Renal pelvis (tissue), 4 donors: Measurements from ENCODE around the gene OTOG. TPM values are rescaled to one million over a fixed set of nuclear protein-coding genes. Genes with fewer than 3 reads are reported as not detected.

Source experiments
- DNase-seq: peaks from one replicate; pipeline ENCODE4 v3.0.0-alpha.2; 2013
- polyA plus RNA-seq, 3 donors: library from polyadenylated mRNA; unstranded; fragments of 120-200 nt; gene quantifications; one replicate each; pipeline ENCODE4 v1.2.1, GENCODE V29; 2013; ENCODE audit not compliant: insufficient read length in 3 of 3

Gene OTOG
- polyA plus RNA-seq, 3 donors: 0.13 to 0.66 (median 0.59) TPM

DNA sequence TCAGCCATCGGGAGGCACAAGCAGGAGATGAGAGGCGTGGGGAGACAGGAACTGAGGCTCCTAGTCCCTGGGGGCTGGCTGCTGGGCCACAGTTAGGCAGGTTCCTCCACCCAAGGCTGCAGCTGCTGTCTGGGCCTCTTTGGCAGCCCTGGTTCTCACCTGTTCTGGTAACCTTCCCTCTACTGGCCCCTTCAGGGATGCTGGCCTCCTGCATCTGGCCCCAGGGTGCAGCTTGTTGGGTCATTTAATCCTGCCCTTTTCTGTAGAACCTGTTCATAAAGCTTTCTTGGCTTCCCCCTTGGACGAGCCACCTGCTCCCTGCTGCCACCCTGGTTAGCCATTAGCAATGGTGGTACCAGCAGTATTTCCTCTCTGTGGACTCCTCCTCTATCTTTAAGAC lies 8.3 kb upstream of the OTOG start:
- no peak for DNase-seq

DNA sequence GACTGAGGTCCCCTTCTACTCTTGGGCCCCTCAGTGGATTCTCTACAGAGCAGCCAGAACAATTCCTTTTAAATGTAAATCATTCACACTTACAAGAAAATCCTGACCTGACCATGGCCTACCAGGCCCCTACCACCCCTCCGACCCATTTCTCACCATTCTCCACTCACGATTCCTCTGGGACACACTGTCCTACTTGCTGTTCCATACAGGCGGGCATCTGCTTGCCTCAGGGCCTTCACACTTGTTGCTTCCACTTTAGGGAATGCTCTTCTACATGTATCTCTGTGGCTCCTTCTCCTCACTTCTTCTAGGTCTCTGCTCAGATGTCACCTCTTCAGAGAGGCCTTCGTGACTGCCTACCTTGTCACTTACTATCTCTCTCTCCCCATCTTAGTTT lies 6.3 kb upstream of the OTOG start:
- no peak for DNase-seq

DNA sequence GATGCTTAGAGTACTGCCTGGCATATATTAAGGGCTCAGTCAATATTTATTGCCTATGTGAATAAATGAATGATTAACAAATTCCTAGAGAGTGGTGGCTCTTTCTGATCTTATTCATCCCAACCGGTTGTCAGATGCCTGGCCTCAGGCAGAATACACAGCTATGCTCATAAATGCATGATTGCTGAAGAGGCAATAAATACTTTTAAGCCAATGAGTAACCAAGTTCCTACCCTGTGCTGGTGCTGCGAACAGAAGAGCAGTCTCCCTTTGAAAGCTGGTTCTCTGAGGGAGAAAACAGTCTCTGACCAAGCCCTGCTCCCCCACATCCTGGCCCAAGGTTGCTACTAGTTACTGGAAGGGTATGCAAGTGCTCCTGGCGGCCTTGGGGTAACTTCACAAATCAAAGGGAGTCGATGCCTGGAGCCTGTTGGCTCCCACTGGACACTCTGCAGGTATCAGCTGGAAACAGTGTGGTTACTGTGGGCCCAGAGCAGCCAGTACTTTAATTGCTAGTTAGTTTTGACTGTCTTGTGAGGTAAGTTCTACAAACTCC lies 5.7 kb upstream of the OTOG start:
- no peak for DNase-seq

DNA sequence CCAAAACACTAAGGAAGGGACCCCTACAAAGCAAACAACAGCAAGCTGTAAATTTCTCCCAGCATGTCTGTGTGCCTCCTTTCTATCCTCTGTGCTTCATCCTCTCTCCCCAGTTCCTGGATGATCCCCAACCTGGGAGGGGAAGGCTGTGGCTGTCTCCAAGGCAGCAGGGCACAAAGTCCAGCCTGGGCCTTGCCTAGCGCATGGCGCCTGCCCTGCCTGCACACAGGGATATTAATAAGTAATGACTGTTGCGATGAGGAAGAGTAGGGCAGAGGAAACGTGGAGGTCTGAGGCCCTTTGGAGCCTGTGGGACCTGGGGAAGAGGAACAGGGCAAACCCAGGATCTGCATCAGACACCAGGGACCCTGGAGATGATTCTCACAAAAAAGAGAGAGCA lies 4.8 kb upstream of the OTOG start:
- DNase-seq: no peak

DNA sequence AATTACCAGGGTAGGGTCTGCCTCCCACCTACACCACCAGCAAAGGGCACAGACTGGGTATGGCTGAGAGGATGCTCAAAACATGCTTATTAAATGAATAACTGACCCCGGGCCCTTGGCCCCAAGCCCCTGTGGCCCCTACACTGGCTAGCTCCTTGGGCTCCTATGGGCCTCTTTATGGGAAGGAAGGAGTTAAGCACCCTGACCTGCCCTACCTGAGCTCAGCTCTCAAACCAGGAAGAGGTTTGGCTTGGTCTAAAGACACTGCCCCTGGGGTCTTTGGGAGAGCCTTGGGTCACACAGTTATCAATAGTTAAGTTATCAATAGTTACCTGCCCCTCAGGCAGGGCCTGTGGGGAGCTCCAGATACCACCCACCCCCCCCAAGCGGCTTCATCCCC lies 4.0 kb upstream of the OTOG start:
- DNase-seq: no peak

DNA sequence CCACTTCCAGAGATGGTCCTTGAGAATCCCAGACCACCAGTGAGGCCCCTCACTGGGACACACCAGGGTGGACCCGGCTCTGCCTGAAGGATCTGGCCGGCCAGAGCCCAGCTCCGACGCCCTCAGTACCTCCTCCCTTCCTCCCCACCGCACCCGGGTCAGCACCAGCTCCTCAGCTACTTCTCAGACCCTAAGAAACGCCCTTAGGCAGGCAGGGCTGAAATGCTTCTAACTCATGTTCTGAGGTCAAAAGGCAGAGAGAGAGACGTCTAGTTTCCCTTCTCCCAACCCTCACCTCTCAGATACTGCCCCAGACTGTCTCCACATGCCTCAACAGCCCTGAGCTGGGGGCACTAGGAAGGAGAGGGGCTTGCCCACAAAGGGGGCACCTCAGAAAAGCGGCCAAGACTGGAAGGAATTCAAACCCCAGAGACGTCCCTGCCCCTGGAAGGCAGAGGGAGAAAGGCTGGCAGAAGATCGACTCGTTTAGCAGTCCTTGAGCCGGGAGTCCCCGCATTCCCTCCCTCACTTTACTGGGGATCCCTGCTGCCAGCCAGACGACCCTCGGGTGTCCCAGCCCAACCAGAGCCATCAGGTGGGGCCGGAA lies 3.4 kb upstream of the OTOG start:
- no peak for DNase-seq

DNA sequence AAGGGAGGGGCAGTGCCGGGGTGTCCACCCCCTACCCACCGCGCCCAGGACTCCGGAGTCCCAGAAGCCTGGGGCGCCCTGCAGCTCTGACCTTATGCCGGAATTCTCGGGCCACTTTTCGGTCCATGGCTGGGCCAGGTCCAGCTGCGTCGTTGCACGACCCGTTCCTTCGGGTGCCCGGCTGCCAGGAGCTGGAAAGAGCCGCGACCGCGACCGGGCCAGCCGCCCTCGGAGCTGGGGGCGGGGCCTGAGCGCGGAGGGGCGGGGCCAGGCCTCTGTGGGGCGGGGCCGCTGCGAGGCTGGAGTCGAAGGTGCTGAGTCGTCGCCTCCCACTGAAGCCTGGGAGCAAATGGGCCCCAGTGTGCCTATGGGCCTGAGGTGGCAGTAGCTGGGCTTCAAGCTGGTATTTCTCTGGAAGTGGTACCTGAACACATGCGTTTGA lies 2.9 kb upstream of the OTOG start, which contains the start of gene USH1C:
TSS of gene USH1C (minus strand) at position 236 of the 442 bp plus-strand sequence. CDS start at position 127, 109 bp downstream.
- DNase-seq: no peak

DNA sequence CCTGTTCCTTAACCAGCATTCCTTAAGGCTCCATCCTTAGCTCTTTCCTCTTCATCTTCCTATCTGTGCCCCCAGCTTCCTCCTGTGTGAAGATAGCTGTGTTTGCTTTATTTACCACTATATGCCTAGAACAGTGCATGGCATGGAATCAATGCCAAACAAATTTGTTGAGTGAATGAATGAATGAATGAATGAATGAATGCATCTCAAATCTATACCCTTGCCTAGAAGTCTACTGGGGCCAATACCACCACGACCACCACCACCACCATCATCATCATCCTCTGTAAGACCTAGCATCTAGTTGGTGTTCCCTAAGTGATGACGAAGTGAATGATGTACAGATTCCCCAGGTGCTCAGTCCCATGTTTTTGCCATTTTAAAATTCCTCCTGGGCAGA lies 819 bp upstream of the OTOG start:
- DNase-seq: no peak

DNA sequence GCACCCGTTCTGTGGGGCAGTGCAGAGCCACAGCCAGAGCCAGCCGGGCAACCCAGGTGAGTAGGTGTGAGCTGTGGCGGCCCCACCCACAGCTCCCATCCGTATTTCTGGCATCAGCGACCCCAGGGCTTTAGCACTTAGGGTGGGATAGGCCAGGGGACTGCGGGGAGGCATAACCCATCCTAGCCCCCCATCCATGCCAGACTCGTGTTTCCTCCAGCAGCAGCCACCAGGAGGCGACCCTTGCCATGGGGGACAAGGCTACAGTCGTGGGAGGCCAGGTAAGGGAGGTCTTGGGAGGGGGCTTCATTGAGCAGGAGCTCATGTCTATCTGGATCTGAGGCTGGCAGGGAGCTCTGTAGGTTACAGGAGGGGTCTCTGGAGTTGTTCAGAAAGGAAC lies 873 bp downstream of the OTOG start:
- no peak for DNase-seq

DNA sequence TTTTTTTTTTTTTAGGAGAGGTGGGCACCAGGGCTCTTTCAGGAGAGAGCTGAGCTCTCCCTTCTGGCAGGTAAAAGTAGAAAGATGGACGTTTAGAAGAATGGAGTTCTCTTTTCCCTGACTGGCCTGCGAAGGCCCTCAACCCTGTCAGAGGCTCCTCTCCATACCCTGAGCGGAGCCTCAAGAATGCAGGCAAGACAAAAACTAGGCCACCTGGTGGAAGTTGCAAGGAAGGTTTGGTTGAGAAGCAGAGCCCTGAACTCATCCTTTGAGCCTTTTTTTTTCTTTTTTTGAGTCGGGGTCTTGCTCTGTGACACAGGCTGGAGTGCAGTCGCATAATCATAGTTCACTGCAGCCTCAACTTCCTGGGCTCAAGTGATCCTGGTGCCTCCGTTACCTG lies 1.4 kb downstream of the OTOG start:
- DNase-seq: no peak

DNA sequence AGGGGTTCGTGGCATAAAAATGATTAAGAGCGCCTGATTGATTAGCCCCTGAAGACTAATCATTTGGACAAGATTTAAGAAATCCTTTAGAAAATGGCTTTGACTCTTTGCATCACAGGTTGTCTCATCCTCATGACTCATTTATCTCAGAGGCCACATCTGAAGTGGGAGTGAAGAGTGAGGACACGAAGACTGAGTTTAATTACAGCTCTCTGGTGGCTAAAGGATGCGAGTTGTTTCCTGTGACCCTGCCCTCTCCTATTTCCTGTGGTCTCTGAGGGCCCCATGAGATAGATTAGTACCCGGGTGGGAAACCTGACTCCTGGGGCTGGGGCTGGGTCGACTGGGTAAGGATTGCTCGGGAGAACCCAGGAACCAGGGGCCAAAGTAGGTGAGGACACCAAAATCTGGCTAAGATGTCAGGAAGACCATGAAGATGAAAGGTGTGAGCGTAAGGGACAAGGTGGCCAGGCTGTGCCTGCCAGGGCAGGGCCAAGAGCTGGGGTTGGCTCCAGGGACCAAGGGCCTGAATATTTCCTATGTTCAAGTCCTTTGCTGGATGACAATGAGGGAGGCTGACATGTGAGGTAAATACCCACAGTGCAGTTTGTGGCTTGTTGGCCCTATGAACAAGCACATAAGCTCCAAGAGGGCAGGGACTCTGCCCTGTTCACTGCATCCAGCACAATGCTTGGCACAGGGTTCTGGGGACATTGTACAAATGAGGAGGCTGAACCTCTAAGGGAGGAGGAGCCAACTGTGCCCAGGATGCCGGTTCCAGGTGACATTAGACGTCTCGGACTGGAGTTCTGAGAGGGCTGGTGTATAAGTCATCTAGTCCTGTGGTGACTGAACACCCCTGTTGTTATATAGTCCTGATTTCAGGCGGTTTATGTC lies 3.6 kb downstream of the OTOG start:
- DNase-seq: no peak

DNA sequence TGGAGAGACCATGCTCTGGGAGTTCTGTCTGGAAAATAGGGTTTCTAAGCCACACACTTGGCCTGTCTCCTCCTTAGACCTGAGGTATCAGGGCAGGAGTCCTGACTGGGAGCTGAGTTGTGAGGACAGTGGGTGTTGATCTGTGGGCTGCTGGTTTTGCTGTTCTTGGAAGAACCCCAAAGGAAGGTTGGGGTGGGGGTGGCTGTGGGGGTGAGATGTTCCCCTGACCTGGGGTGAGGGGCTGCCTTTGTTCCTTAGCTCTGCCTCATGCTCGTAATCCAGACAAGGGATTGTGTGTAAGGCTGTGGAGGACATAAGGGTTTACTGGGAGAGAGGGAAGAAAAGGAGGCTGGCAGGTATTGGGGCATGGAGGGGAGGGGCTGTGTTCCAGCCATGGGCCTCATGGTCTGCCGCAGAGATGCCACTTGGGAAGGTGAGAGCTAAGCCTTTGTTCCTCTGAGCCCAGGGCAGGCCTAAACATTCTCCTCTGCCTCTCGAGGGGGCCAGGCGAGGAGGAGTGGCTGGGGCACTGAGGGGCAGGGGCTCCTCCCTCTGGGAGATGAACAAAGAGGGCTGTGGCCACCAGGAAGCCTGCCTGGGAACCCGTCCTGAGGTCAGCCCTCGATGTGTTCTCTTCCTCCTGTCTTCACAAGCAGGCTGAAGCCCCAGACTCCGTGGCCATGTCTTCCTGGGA lies 4.4 kb downstream of the OTOG start:
- no peak for DNase-seq

DNA sequence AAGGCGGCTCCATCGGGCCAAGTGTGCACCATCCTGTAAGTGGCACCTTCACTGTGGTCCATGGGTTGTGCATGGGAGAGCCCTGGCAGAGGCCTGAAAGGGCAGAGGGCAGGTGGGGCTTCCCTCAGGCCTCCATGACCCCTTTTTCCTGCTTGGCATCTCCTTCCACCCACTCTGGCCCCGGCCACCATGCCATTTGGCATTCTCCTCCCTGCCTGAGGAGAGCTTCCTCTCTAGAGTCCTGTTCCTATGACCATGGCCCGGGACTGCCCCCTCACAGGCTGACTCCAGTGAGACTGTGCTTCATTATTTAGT lies 4.9 kb downstream of the OTOG start:
- DNase-seq: no peak

DNA sequence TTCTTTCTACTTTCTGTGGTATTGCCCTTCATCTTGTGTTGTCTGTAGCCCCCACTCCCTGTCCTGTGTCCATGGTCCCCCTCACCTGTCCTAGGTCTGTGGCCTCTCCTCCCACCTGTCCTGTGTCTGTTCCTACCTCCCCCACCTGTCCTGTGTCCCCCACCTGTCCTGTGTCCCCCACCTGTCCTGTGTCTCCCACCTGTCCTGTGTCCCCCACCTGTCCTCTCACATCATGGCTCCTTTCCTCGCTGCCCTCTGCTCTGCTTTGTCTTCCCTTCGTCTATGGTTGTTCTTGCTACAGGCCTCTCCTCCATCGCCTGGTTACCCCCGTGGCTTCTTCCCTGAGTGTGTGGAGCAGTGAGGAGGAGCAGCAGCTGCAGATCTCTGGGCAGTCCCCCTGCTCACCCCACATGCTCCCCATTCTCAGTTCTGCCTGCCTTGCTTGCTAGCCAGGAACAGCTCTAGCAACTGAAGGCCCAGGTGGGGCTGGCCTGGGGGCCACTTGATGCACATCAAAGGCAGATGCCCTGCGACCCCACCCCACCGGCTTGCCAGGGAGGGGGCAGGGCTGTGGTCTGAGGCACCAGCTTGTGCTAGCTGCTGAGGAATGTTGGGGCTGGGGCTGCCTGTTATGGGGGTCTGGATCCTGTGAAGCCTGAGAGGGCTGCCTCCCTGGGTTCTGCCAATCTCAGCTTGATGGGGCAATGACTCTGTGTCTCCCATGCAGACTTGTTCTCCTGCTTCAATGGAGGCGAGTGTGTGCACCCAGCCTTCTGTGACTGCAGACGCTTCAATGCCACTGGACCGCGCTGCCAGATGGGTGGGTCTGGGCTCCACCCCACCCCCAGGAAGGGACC lies 5.6 kb downstream of the OTOG start:
- no peak for DNase-seq

DNA sequence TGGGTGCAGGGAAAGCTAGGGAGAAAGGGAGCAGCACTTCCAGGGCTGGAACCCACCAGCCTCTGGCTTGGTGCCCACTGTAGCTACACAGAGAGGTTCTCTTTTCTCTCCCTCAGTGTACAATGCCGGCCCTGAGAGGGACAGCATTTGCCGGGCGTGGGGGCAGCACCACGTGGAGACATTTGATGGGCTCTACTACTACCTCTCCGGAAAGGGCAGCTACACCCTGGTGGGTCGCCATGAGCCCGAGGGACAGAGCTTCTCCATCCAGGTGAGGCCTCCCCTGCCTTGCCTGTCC lies 6.1 kb downstream of the OTOG start:
- DNase-seq: no peak

DNA sequence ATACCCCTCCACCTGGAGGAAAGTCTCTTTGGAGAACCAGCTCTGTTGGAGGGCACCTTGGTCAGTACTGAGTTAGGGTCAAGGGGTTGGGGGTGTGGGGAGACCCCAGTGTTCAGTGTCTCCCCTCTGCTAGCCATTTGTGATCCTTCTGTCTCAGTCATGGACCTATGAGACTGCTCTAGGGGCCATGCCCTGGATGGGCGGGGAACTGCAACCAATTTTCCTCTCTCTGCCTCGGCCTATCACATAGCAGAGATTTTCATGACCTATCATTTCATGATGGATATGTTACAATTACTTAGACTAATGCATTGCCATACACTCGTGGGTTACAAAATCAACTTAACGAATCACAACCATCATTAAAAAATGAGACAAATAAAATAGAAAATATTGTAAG lies 7.4 kb downstream of the OTOG start:
- no peak for DNase-seq

DNA sequence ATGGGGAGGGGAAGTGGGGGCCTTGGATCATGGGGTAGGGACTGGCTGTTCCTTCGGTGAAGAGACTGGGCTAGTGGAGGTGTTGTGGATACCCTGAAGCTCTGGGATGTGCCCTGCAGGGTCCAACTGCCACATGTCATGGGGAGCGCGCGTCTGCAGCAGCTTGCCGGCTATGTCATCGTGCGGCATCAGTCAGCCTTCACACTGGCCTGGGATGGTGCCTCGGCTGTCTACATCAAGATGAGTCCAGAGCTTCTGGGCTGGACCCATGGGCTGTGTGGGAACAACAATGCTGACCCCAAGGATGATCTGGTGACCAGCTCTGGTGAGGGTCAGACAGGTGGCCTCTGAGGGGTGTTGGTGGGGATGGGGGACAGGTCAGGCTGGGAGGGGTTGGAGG lies 9.9 kb downstream of the OTOG start:
- DNase-seq: no peak

DNA sequence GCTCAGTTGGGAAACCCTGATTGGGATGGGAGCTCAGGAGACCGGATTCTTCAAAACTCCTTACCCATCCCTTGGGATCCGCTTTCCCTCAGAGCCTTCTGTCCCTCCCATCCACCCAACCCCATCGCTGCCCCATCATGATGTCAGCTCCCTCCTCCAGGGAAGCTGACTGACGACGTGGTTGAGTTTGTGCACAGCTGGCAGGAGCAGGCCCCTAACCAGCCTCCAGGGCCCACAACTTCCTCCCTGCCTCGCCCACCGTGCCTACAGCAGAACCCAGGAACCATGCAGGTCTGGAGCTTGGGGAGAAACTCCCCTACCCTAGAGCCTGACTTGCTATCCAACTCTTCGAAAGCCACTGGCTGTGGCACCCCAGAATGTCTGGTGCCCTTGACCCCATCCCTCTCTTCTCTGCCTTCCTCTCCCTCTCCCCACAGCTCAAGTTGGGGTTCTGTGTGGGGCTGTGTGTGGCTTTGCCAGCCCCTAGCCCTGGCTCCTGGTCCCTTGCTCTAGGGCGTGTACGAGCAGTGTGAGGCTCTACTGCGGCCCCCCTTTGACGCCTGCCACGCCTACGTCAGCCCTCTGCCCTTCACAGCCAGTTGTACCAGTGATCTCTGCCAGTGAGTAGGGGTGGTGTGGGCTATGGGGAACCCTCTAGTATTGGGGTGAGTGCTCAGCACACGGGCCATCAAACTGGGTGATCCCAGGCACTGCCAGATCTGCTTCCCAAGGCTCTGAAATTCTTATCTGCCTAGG lies 11.1 kb downstream of the OTOG start:
- DNase-seq: no peak

DNA sequence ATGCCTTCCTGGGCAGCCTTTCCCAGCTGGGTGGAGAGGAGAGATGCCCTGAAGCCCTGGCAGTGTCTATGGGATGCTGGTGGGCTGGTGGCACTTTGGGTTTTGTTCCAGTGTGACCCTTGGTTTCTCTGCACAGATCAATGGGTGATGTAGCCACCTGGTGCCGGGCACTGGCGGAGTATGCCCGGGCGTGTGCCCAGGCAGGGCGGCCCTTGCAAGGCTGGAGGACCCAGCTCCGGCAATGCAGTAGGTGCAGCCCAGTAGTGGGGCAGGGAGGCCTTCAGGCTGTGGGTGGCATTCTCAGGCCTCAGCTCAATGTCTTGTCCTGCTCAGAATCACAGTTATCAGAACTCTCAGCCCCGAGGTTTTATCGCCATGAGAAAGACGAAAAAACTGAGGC lies 11.9 kb downstream of the OTOG start:
- DNase-seq: no peak

DNA sequence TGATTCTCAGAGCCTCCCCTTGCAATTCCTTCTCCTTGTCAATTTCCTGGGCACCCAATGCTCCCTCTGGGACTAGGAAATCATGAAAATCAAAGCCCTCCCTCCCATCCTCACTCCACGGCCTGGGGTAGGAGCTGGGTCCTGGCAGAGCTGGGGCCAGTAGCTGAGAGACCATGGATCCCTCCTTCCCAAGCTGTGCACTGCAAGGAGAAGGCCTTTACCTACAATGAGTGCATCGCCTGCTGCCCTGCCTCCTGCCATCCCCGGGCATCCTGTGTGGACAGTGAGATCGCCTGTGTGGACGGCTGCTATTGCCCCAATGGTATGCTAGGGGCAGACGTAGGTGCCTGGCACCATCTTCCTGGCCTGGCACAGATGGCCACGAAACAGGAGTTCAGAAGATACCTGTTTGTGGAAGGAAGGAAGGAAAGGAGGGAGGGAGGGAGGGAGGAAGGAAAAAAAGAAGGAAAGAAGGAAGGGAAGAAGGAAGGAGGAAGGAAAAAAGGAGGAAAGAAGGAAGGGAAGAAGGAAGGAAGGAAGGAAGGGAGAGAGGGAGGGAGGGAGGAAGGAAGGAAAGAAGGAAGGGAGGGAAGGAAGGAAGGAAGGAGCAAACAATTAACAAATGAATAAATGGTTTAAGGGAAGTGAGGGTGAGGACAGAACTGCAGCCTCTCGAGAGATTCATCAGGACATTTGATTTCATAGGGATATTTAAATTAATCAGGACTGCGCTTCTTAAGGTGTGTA lies 12.5 kb downstream of the OTOG start:
- DNase-seq: no peak
